Measurements from ENCODE around the gene NFIX. TPM values are rescaled to one million over a fixed set of nuclear protein-coding genes. Genes with fewer than 3 reads are reported as not detected.

NFIX gene
- total and polyA plus RNA-seq, 2 of the 13 experiments (the other 11 are each of a cell fraction or from before 2014, with no cell fraction given): 3.4 to 5.4 TPM

- TF ChIP-seq ZNF784 (CRISPR knock-in tag; IDR thresholded peaks at IDR 0.05; ENCODE audit: borderline replicate concordance) (peak; percentile 56; the same call in 1 of the 2 replicates), SIX4 (CRISPR knock-in tag; IDR thresholded peaks at IDR 0.05) (no peak), E2F2 (CRISPR knock-in tag; IDR thresholded peaks at IDR 0.05; ENCODE audit: borderline replicate concordance) (no peak), RBFOX2 (IDR thresholded peaks at IDR 0.05; ENCODE audit: low read depth, low read length) (peak; percentile 69), ZNF513 (CRISPR knock-in tag; conservative IDR thresholded peaks at IDR 0.05) (no peak), ZNF329 (CRISPR knock-in tag; IDR thresholded peaks at IDR 0.05; ENCODE audit: low read depth) (no peak), IKZF4 (CRISPR knock-in tag; IDR thresholded peaks at IDR 0.05; ENCODE audit: borderline replicate concordance, low read depth, not compliant biosample characterization) (no peak), ZNF569 (CRISPR knock-in tag; IDR thresholded peaks at IDR 0.05; ENCODE audit: borderline replicate concordance) (no peak), PRPF4 (IDR thresholded peaks at IDR 0.05; ENCODE audit: low read depth, low read length, poor library complexity, severe bottlenecking) (no peak), ZNF570 (CRISPR knock-in tag; IDR thresholded peaks at IDR 0.05; ENCODE audit: borderline replicate concordance) (no peak), ZNF709 (CRISPR knock-in tag; IDR thresholded peaks at IDR 0.05) (no peak), ZNF143 (CRISPR knock-in tag; IDR thresholded peaks at IDR 0.05) (no peak), KDM5B (CRISPR knock-in tag; IDR thresholded peaks at IDR 0.05; ENCODE audit: borderline replicate concordance) (peak; percentile 22; the same call in 1 of the 2 replicates), RBAK (CRISPR knock-in tag; IDR thresholded peaks at IDR 0.05) (no peak), HOXD1 (CRISPR knock-in tag; IDR thresholded peaks at IDR 0.05) (no peak), DZIP1 (CRISPR knock-in tag; IDR thresholded peaks at IDR 0.05) (peak; percentile 25; the same call in 1 of the 2 replicates), ZNF441 (CRISPR knock-in tag; IDR thresholded peaks at IDR 0.05; ENCODE audit: borderline replicate concordance) (no peak), HDAC2 (CRISPR knock-in tag; IDR thresholded peaks at IDR 0.05) (no peak), CSRNP1 (CRISPR knock-in tag; IDR thresholded peaks at IDR 0.05) (no peak), ZBTB38 (CRISPR knock-in tag; IDR thresholded peaks at IDR 0.05) (no peak), ZNF558 (CRISPR knock-in tag; IDR thresholded peaks at IDR 0.05; ENCODE audit: borderline replicate concordance) (no peak)
Measured at GRCh38 chr19:12995596-12996405, 526 bp downstream of the NFIX start (continued).
